Stimulated activated CD4-positive, alpha-beta T cell treated with anti-CD3 and anti-CD28 coated beads, Interleukin-1b, Interleukin-23, amount 100 ng/mL, for 48 hours (primary cell): ENCODE data around the gene TJP1.
"Not testable (repeated sequence)": the region's sequence is repeated elsewhere in the genome, so short reads cannot be mapped to it uniquely, and the experiment has no call there.

Source experiments
- DNase-seq: peaks from one replicate; pipeline ENCODE4 v3.0.0-alpha.2; 2020

TJP1 gene

GRCh38 chr15:29838352-29839010 is 16.2 kb upstream of the TJP1 start:
- DNase-seq: no peak

- no peak for DNase-seq
Measured at GRCh38 chr15:29835301-29835700, 13.0 kb upstream of the TJP1 start.

GRCh38 chr15:29832709-29833108 is 10.4 kb upstream of the TJP1 start:
- DNase-seq: no peak

GRCh38 chr15:29826908-29827820 is 4.9 kb upstream of the TJP1 start:
- DNase-seq: no peak

GRCh38 chr15:29825227-29825626 is 3.0 kb upstream of the TJP1 start:
- DNase-seq: no peak

GRCh38 chr15:29822684-29823459 is 604 bp upstream of the TJP1 start:
- peak; percentile 2 for DNase-seq

GRCh38 chr15:29821416-29822099 is 710 bp downstream of the TJP1 start:
- peak; percentile 26 for DNase-seq

GRCh38 chr15:29820394-29821154 is 1.7 kb downstream of the TJP1 start:
- DNase-seq: no peak

GRCh38 chr15:29819979-29820378 is 2.3 kb downstream of the TJP1 start:
- DNase-seq: no peak

GRCh38 chr15:29818141-29818540 is 4.1 kb downstream of the TJP1 start:
- DNase-seq: no peak

GRCh38 chr15:29817455-29817854 is 4.8 kb downstream of the TJP1 start:
- DNase-seq: not testable (repeated sequence)

GRCh38 chr15:29815000-29815710 is 7.1 kb downstream of the TJP1 start:
- DNase-seq: no peak

GRCh38 chr15:29813009-29813408 is 9.3 kb downstream of the TJP1 start:
- no peak for DNase-seq

- DNase-seq: no peak
Measured at GRCh38 chr15:29812384-29812694, 9.9 kb downstream of the TJP1 start.

GRCh38 chr15:29811691-29812383 is 10.4 kb downstream of the TJP1 start:
- no peak for DNase-seq

- DNase-seq: no peak
Measured at GRCh38 chr15:29805708-29806104, 16.6 kb downstream of the TJP1 start.

GRCh38 chr15:29805043-29805707 is 17.1 kb downstream of the TJP1 start:
- DNase-seq: no peak

GRCh38 chr15:29802411-29802810 is 19.9 kb downstream of the TJP1 start:
- no peak for DNase-seq

GRCh38 chr15:29800491-29801366 is 21.5 kb downstream of the TJP1 start:
- DNase-seq: no peak
